SIG-M5 treated with dmso at 0.1 percent for 504 hours (cell line): ENCODE data around the gene ABCA1.
"Not testable (repeated sequence)": the region's sequence is repeated elsewhere in the genome, so short reads cannot be mapped to it uniquely, and the experiment has no call there.

Experiments used
- DNase-seq: peaks from one replicate; lab custom pipeline; 2025; ENCODE audit not compliant: unreplicated experiment; lab: John Stamatoyannopoulos, UW

ABCA1 gene

GRCh38 chr9:104944871-104945270 lies 16.9 kb upstream of the ABCA1 start:
- no peak for DNase-seq

DNA sequence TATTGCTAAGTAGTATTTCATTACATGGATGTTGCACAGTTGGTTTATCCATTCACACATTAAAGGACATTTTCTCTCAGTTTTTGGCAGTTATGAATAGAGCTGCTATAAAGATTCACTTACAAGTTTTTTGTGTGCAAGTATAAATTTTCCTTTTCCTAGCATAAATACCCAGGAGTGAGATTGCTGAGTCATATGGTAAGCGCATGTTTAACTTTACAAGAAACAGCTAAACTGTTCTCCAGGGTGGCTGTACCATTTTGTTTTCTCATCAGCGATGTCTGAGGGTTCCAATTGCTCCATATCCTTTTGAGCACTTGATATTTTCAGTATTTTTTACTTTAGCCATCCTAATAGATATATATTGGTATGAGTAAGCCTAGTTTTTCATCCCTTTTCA lies 16.4 kb upstream of the ABCA1 start:
- DNase-seq, result no peak

GRCh38 chr9:104941597-104941996 lies 13.6 kb upstream of the ABCA1 start:
- DNase-seq, result no peak

DNA sequence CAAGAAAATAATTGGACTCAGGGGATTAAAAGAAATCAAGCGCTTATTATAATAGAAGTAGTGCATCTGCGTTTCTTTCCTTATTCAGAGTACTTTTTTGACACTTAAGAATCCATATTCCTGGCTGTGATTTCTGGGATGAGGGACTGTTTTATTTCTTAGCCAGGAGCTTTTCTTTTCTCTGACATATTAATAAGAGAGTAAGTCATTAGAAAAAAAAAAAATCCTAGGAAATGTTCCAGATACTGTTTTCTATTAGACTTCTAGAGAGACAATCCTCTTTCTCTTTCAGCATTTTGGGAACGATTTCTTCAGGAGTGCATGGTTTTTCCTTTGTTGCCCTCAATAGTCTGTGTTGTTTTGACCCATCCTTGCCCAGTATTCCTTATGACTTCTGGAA lies 8.3 kb upstream of the ABCA1 start:
- DNase-seq, result no peak

DNA sequence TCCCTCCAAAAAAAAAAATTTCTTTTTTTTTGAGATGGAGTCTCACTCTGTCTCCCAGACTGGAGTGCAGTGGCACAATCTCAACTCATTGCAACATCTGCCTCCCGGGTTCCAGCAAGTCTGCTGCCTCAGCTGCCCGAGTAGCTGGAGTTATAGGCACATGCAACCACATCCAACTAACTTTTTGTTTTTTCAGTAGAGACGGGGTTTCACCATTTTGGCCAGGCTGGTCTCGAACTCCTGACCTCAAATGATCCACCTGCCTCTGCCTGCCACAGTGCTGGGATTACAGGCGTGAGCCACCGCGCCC lies 7.5 kb upstream of the ABCA1 start:
- DNase-seq, result peak; percentile 33

GRCh38 chr9:104934691-104935500 lies 6.9 kb upstream of the ABCA1 start:
- peak; percentile 13 for DNase-seq

DNA sequence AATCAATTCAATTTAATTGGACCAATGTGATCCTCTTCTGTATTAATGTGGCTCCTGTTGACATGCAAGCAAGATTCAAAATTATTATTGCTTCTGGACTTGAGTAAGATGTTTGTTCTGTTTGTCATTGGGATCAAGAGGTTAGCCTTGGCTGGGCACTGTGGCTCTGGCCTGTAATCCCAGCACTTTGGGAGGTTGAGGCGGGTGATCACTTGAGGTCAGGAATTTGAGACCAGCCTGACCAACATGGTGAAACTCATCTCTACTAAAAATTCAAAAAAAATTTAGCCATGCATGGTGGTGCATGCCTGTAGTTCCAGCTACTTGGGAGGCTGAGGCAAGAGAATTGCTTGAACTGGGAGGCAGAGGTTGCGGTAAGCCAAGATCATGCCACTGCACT lies 5.1 kb upstream of the ABCA1 start:
- DNase-seq, result not testable (repeated sequence)

DNA sequence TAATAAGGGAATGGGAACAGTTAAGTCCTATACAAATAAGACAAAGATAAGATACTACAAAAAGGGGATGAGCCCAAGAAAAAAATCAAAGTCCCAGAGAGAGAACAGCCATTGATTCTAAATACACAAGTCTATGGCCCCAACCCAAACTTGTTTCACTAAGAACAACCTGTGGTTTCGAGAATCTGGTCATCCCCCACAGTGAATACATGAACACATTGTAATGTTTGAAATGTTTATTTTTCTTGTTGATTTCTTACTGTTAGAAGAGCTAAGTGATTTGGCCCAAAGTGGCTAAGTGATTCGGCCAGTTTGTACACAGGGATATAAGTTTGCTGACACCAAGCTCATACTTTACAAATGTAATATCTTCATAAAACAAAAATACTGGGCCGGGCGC lies 3.3 kb upstream of the ABCA1 start:
- DNase-seq, result no peak

- no peak for DNase-seq
Observed at GRCh38 chr9:104927216-104927911, 591 bp downstream of the ABCA1 start.

DNA sequence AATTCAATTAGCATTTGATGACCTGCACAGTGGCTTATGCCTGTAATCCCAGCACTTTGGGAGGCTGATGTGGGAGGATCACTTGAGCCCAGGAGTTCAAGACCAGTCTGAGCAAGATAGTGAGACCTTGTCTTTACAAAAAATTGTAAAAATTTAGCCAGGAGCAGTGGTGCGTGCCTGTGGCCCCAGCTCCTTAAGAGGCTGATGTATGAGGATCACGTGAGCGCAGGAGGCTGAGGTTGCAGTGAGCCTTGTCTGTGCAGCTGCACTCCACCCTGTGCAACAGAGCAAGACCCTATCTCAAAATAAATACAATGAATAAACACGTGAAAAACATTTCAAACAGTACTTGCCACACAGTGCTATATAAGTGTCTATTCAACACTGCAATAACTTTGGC lies 4.2 kb downstream of the ABCA1 start:
- no peak for DNase-seq

DNA sequence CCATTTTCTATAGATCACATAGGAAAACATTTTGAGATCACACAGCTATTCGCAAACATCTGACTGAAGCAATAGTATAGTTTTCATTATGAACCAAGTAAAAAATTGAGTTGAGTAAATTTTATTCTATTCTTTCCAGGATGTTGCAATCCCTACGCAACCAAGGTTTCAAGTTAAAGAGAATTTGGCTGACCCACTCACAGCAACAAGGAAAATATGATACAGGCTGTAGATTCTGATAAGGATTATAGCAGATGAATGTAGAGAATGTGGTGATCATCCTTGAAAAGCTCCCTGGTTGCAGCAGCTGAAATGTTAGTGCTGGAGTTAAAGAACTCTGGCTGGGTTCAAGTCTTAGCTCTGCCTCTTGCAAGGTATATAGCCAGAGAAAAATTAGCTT lies 4.7 kb downstream of the ABCA1 start:
- no peak for DNase-seq

- not testable (repeated sequence) for DNase-seq
Observed at GRCh38 chr9:104922748-104923147, 5.2 kb downstream of the ABCA1 start.

DNA sequence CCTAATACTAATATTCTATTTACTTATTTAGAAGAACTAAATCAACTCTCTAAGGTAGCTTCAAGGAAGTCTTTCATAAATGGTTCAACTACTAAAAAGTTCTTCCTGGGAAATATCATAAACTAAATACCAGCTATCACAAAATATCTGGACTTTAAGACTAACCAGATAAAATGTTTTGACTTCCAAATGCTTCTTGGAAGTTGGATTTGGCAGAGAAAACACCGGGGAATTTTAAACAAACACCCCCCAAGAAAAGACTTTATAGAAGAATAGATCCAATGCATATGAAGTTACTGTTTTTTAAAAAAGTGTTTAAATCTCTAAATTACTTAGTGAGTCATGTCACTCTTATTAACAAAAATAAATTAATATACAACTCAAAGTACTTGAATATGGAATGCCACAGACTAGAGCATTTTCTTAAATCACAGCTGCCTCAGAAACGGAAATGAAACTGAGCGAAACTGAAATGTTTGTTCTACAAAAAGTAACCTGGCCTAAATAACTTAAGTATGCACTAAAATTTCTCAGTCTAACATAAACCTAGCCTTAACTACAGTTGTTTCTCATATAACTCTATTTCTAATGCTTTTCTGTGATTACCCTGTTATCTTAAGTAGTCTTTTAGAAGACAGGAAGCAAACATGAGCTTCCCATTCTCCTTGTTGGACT lies 6.8 kb downstream of the ABCA1 start:
- no peak for DNase-seq

- DNase-seq, result no peak
Observed at GRCh38 chr9:104915753-104916152, 12.2 kb downstream of the ABCA1 start.

GRCh38 chr9:104915049-104915448 lies 12.9 kb downstream of the ABCA1 start:
- no peak for DNase-seq

GRCh38 chr9:104914466-104914865 lies 13.5 kb downstream of the ABCA1 start:
- peak; percentile 15 for DNase-seq

DNA sequence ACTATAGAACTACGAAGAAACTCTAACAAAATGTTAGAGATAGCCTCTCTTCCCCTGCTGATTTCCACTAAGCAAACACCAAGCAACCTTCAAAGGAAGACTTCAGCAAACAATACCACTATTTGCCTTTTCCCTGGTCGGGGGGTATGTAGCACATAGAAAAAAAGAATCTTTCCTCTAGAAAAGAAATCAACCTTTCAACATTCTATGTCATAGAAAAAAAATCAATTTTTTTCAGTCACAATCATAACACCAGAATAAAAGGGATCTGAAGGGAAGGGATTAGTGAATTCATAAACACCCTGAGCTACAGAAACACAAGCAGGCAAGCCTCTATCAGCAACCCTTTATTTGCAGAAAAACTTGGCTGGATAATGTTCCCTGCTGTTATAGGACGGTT lies 15.3 kb downstream of the ABCA1 start:
- DNase-seq, result no peak

- no peak for DNase-seq
Observed at GRCh38 chr9:104911032-104911607, 16.8 kb downstream of the ABCA1 start.

DNA sequence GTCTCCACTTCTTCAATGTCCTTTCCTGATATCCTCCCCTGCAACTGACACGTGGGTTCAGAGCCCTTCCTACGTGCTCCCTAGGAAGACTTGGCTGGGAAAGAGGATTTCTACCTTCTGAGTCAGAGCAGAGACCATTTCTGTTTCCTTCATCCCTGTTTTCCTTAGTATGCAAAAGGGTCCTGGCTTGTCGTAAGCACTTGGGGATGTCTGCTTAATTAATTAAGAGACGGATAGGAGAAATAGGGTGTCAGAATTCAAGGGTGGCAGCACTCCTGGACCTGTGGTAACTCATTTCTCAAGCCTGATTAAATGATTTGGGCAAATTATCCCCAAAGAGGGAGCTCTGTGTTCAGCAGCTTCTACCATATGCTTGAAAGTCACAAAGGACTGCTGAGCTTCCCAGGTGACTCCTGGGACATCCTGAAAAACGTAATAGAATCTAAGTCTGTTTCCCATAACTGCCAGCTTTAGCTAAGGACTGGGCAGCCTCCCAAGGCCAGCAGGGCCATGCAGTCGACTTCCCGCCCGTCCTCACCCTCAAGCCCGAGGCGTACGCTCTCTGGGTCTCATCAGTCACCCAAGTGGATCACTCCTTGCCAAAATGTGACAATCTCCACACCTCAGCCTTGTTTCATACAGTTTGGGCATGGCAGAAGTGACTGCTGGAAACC lies 20.5 kb downstream of the ABCA1 start:
- DNase-seq, result no peak

- no peak for DNase-seq
Observed at GRCh38 chr9:104906441-104907277, 21.3 kb downstream of the ABCA1 start.
